ENCODE measurements around the gene TGFBR3L. TPM values are rescaled to one million over a fixed set of nuclear protein-coding genes. Genes with fewer than 3 reads are reported as not detected.

Gene TGFBR3L
- total RNA-seq, 1 experiment from 2014 or later: 9.8 TPM

- Histone ChIP-seq H3K27me3 (replicated peaks; ENCODE audit: control insufficient read depth, insufficient read depth, low read length) (no peaks in the 10 kb centered on the region), H3K4me3 (ENCODE audit: low read depth, low read length) (peak overlapping the region; percentile 63; the same call in 1 of the 2 replicates), H3K9me3 (no peaks in the 10 kb centered on the region), H3K4me1 (peaks cover 16% of the 10 kb centered on the region), H3K36me3 (ENCODE audit: control insufficient read depth, insufficient read depth, low read length) (no peaks in the 10 kb centered on the region)
- no peaks in the 10 kb centered on the region for H3K27me3 Mint-ChIP-seq (ENCODE audit: insufficient read depth, unreplicated experiment)
- H3K4me1 Mint-ChIP-seq (ENCODE audit: low read depth, unreplicated experiment): peaks cover 7% of the 10 kb centered on the region
- peak overlapping the region; percentile 87 for H3K4me3 Mint-ChIP-seq (ENCODE audit: unreplicated experiment)
- TF ChIP-seq CTCF (IDR thresholded peaks at IDR 0.05; ENCODE audit: insufficient read depth in 1 of 2, low read depth in 1 of 2, low read length in 1 of 2, severe bottlenecking in 1 of 2, unreplicated experiment in 1 of 2): no peak
- ChIA-PET POLR2A (interaction anchor here (0.6 to 2.2 kb wide), 2 partner anchors 15 to 31 kb away, joined by 8 to 69 read pairs; partner anchors contain the start of genes LRRC8E and MAP2K7), CTCF (interaction anchor here (1.2 to 3.6 kb wide), 6 partner anchors 8 to 66 kb away, joined by 4 to 50 read pairs (median 20); partner anchors contain the start of genes CTXN1, MAP2K7 and TIMM44)
- H3K36me3 Mint-ChIP-seq (ENCODE audit: insufficient read depth, unreplicated experiment): peaks cover 28% of the 10 kb centered on the region
- no TSS peak for BruUV-seq (replicated peaks)
- H3K9me3 Mint-ChIP-seq (ENCODE audit: unreplicated experiment): no peaks in the 10 kb centered on the region
- intact Hi-C loops (cut with micrococcal nuclease; ENCODE audit: unreplicated experiment): no loop called here
- DNase-seq: no peak
- H3K27ac Mint-ChIP-seq (ENCODE audit: unreplicated experiment): no peak overlapping the region
Measured at GRCh38 chr19:7918615-7919421, 4.2 kb downstream of the TGFBR3L start.

- TSS peak; percentile 41 for BruUV-seq (replicated peaks)
- no peaks in the 10 kb centered on the region for H3K27me3 Mint-ChIP-seq (ENCODE audit: insufficient read depth, unreplicated experiment)
- H3K27ac Mint-ChIP-seq (ENCODE audit: unreplicated experiment): peak within 1 kb of the TSS; percentile 83
- peak within 1 kb of the TSS; percentile 63 for H3K4me3 ChIP-seq (ENCODE audit: low read depth, low read length)
- H3K9me3 ChIP-seq: no peaks in the 10 kb centered on the region
- peak within 1 kb of the TSS; percentile 87 for H3K4me3 Mint-ChIP-seq (ENCODE audit: unreplicated experiment)
- peaks cover 7% of the 10 kb centered on the region for H3K4me1 Mint-ChIP-seq (ENCODE audit: low read depth, unreplicated experiment)
- ChIA-PET CTCF (interaction anchor here (0.6 to 3.6 kb wide), 16 partner anchors 8 to 266 kb away, joined by 3 to 50 read pairs (median 6); partner anchors contain the start of genes MAP2K7 and TIMM44), POLR2A (interaction anchor here (0.6 to 2.3 kb wide), 9 partner anchors 9 to 398 kb away, joined by 3 to 69 read pairs (median 8); partner anchors contain the start of genes ELAVL1, LRRC8E, MAP2K7 and MCOLN1)
- H3K27me3 ChIP-seq (replicated peaks; ENCODE audit: control insufficient read depth, insufficient read depth, low read length): no peaks in the 10 kb centered on the region
- H3K4me1 ChIP-seq: peaks cover 16% of the 10 kb centered on the region
- peaks cover 31% of the 10 kb centered on the region for H3K36me3 Mint-ChIP-seq (ENCODE audit: insufficient read depth, unreplicated experiment)
- TF ChIP-seq CTCF (IDR thresholded peaks at IDR 0.05; ENCODE audit: insufficient read depth in 1 of 2, low read depth in 1 of 2, low read length in 1 of 2, severe bottlenecking in 1 of 2, unreplicated experiment in 1 of 2): no peak
- peak; percentile 96 for DNase-seq
- no peaks in the 10 kb centered on the region for H3K36me3 ChIP-seq (ENCODE audit: control insufficient read depth, insufficient read depth, low read length)
- no peaks in the 10 kb centered on the region for H3K9me3 Mint-ChIP-seq (ENCODE audit: unreplicated experiment)
- intact Hi-C loops (cut with micrococcal nuclease; ENCODE audit: unreplicated experiment): loop anchor here (1.0 kb wide), 1 partner anchor 51 kb away; no protein-coding TSS in a partner anchor
Measured at GRCh38 chr19:7919610-7920518, 5.2 kb downstream of the TGFBR3L start, which contains the start of gene SNAPC2. Gene SNAPC2, plus strand, starts transcription at chr19:7920338. Its CDS starts 29 bp downstream, at chr19:7920367.
